ENCODE data around the gene DSN1.

- TF ChIP-seq, protein P1, sequence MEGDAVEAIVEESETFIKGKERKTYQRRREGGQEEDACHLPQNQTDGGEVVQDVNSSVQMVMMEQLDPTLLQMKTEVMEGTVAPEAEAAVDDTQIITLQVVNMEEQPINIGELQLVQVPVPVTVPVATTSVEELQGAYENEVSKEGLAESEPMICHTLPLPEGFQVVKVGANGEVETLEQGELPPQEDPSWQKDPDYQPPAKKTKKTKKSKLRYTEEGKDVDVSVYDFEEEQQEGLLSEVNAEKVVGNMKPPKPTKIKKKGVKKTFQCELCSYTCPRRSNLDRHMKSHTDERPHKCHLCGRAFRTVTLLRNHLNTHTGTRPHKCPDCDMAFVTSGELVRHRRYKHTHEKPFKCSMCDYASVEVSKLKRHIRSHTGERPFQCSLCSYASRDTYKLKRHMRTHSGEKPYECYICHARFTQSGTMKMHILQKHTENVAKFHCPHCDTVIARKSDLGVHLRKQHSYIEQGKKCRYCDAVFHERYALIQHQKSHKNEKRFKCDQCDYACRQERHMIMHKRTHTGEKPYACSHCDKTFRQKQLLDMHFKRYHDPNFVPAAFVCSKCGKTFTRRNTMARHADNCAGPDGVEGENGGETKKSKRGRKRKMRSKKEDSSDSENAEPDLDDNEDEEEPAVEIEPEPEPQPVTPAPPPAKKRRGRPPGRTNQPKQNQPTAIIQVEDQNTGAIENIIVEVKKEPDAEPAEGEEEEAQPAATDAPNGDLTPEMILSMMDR (IDR thresholded peaks at IDR 0.05): no peak
- no peak for TF ChIP-seq POLR2AphosphoS5 (IDR thresholded peaks at IDR 0.05; ENCODE audit: insufficient read depth in 1 of 2, low read depth in 1 of 2)
- TF ChIP-seq POLR2A (IDR thresholded peaks at IDR 0.05): no peak
These were observed 22.6 kb upstream of the DSN1 start for GRCh38 chr20:36796117-36796516.

Data from vagina (tissue), 2 donors.